Progenitor cell of endocrine pancreas (in vitro differentiated cells): ENCODE measurements around the gene PPT2. TPM values are rescaled to one million over a fixed set of nuclear protein-coding genes. Genes with fewer than 3 reads are reported as not detected.

Experiments used
- DNase-seq: peaks from one replicate; pipeline ENCODE4 v3.0.0; 2021; ENCODE audit warnings: low spot score; ENCODE audit not compliant: unreplicated experiment
- H3K27ac Mint-ChIP-seq: 2 replicates; pipeline ENCODE4 v1.8.0; 2021; ENCODE audit warnings: mild to moderate bottlenecking, moderate library complexity, mixed read lengths
- H3K27me3 Mint-ChIP-seq: 2 replicates; pipeline ENCODE4 v1.8.0; 2021; ENCODE audit warnings: mixed read lengths
- H3K36me3 Mint-ChIP-seq: 2 replicates; pipeline ENCODE4 v1.8.0; 2022; ENCODE audit warnings: mixed read lengths; ENCODE audit not compliant: insufficient read depth
- H3K4me1 Mint-ChIP-seq: 2 replicates; pipeline ENCODE4 v1.8.0; 2021; ENCODE audit warnings: low read depth, mixed read lengths
- H3K4me3 Mint-ChIP-seq: 2 replicates; pipeline ENCODE4 v1.8.0; 2021; ENCODE audit warnings: low read depth, mild to moderate bottlenecking, moderate library complexity, mixed read lengths
- H3K9me3 Mint-ChIP-seq: 2 replicates; pipeline ENCODE4 v1.8.0; 2021; ENCODE audit warnings: low read depth, mixed read lengths
- total RNA-seq: library from RNA; stranded (reverse); gene quantifications from 2 replicates; pipeline ENCODE4 v1.2.1, GENCODE V29; 2021
- TF ChIP-seq, protein P1 (sequence below): fragments of 200-600 bp; sonication (generic); IDR thresholded peaks from one replicate; pipeline ENCODE4 v1.5.0; 2021; ENCODE audit warnings: antibody characterized with exemption, mild to moderate bottlenecking; ENCODE audit not compliant: unreplicated experiment

PPT2 gene
- total RNA-seq, 1 donor from 2014 or later = 80.8 TPM

DNA sequence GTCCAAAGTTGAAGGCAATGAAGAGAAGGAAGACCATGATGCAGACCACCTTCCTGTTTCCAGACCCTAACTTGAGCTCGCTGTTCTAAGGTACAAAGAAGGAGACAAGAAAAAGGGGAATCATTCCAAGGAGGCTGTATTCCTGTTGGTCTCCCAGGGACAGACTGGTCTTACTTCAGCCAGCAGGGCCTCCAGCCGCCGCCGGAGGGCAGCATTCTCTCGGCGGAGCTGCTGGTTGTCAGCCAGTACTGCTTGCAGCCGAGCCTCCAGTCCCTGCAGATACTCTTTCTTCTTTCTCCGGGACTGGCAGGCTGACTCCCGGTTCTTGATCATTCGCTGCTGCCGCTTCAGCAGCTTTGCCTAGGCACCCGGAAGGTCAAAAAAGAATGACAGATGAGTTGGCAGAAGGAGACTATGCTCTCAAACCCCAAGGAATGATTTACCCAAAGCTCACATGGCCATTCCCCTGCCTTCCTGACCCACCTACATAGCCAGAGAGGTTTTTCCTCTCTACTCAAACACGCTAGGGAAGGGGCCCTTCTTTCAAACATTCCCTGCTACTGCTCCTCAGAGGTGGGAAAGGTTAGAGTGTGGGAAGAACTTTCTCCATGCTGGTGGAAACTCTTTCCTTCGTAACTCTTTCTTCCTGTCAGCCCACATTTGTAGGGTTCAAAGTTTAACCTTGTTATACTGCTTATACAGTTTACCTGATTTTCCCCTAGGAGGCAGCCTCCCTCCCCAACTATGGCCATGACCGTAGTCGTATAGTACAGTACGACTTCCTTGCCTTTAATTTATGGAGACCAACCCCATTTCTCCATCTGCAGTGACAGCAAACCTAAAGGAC, 34.9 kb upstream of the PPT2 start:
- peaks cover 36% of the 10 kb centered on the region for H3K36me3 Mint-ChIP-seq
- H3K27me3 Mint-ChIP-seq = no peaks in the 10 kb centered on the region
- H3K4me1 Mint-ChIP-seq = peaks cover 9% of the 10 kb centered on the region
- no peaks in the 10 kb centered on the region for H3K9me3 Mint-ChIP-seq
- peak; percentile 75 for DNase-seq
- H3K4me3 Mint-ChIP-seq = no peak overlapping the region
- H3K27ac Mint-ChIP-seq = peak overlapping the region; percentile 91
- TF ChIP-seq, protein P1, sequence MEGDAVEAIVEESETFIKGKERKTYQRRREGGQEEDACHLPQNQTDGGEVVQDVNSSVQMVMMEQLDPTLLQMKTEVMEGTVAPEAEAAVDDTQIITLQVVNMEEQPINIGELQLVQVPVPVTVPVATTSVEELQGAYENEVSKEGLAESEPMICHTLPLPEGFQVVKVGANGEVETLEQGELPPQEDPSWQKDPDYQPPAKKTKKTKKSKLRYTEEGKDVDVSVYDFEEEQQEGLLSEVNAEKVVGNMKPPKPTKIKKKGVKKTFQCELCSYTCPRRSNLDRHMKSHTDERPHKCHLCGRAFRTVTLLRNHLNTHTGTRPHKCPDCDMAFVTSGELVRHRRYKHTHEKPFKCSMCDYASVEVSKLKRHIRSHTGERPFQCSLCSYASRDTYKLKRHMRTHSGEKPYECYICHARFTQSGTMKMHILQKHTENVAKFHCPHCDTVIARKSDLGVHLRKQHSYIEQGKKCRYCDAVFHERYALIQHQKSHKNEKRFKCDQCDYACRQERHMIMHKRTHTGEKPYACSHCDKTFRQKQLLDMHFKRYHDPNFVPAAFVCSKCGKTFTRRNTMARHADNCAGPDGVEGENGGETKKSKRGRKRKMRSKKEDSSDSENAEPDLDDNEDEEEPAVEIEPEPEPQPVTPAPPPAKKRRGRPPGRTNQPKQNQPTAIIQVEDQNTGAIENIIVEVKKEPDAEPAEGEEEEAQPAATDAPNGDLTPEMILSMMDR = peak; percentile 92

DNA sequence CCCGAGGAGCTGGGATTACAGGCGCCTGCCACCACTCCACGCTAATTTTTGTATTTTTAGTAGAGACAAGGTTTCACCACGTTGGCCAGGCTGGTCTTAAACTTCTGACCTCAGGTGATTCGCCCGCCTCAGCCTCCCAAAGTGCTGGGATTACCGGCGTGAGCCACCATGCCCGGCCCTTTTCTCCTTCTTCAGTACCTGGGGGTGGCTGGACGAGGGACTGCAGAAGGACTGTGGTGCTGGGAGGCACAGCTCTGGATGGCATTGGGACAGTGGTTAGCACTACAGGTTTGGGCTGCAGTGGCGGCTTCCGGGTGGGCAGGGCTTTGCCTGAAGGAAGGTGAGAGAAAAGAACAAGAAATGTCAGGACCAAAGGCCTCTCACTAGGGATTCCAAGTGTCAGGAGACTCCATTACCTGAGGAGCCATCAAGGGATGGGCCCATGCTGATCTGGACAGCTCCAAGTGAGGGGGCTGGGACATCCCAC, 33.3 kb upstream of the PPT2 start:
- no peaks in the 10 kb centered on the region for H3K9me3 Mint-ChIP-seq
- no peak overlapping the region for H3K4me3 Mint-ChIP-seq
- no peak overlapping the region for H3K27ac Mint-ChIP-seq
- H3K27me3 Mint-ChIP-seq = no peaks in the 10 kb centered on the region
- DNase-seq = no peak
- H3K36me3 Mint-ChIP-seq = peaks cover 39% of the 10 kb centered on the region
- H3K4me1 Mint-ChIP-seq = peaks cover 9% of the 10 kb centered on the region
- TF ChIP-seq, protein P1 = no peak

DNA sequence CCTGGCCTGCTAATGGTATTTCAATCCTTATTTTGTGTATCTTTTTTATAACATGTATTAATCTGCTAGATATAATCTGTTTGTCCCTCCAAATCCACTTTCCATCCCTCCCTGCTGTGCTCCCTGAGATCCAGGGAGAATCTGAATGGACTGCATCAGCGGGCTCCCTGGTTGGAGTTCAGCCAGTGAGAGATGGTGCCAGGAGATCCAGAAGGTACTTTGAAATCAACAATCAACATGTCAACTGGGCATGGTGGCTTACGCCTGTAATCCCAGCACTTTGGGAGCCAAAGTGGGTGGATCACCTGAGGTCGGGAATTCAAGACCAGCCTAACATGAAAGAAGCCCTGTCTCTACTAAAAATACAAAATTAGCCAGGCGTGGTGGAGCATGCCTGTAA, 30.3 kb upstream of the PPT2 start:
- TF ChIP-seq, protein P1 = no peak
- H3K27me3 Mint-ChIP-seq = no peaks in the 10 kb centered on the region
- no peaks in the 10 kb centered on the region for H3K9me3 Mint-ChIP-seq
- H3K27ac Mint-ChIP-seq = no peak overlapping the region
- H3K4me3 Mint-ChIP-seq = no peak overlapping the region
- H3K4me1 Mint-ChIP-seq = peaks cover 28% of the 10 kb centered on the region
- no peak for DNase-seq
- H3K36me3 Mint-ChIP-seq = peaks cover 33% of the 10 kb centered on the region

DNA sequence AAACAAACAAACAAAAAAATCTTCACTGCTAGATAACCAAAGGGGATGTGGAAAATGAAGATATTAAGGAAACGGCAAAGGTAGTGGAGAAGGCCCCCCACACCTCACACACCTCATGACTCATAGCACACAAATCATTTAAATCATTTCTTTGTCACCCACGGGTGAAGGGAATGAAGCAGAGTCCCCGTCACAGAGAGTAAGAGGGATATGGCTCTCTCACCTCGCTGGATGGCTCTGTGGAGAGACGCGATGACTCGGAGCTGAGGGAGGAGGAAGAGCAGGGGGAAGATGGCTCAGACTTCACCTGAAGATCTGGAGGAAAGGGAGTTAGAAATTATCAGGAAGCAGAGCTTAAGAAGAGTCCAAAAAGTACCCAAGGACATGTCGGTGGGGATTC, 27.1 kb upstream of the PPT2 start:
- H3K27me3 Mint-ChIP-seq = no peaks in the 10 kb centered on the region
- DNase-seq = no peak
- peaks cover 19% of the 10 kb centered on the region for H3K36me3 Mint-ChIP-seq
- peaks cover 27% of the 10 kb centered on the region for H3K4me1 Mint-ChIP-seq
- TF ChIP-seq, protein P1 = no peak
- H3K9me3 Mint-ChIP-seq = no peaks in the 10 kb centered on the region
- peak overlapping the region; percentile 100 for H3K4me3 Mint-ChIP-seq
- peak overlapping the region; percentile 99 for H3K27ac Mint-ChIP-seq

DNA sequence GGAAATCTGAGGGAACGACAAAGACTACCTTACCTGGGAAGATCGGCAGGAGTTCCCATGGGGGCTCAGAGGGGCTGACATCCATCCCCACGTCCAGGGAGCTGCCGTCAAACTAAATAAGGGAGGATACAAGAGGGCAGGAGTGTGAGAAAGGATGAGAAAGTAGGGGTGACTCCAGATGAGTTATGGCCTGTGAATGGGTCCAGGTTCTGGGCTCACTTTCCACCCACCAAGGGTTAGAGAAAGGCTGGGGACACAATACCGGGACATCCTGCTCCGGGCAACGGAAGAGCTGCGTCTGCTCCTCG, 26.6 kb upstream of the PPT2 start:
- H3K27ac Mint-ChIP-seq = peak overlapping the region; percentile 99
- peaks cover 16% of the 10 kb centered on the region for H3K36me3 Mint-ChIP-seq
- H3K4me1 Mint-ChIP-seq = peaks cover 27% of the 10 kb centered on the region
- no peak for DNase-seq
- TF ChIP-seq, protein P1 = no peak
- no peaks in the 10 kb centered on the region for H3K27me3 Mint-ChIP-seq
- H3K9me3 Mint-ChIP-seq = no peaks in the 10 kb centered on the region
- H3K4me3 Mint-ChIP-seq = peak overlapping the region; percentile 100
